Daoy (cell line): Measurements from ENCODE around the gene ELAVL4. TPM values are rescaled to one million over a fixed set of nuclear protein-coding genes. Genes with fewer than 3 reads are reported as not detected.

ENCODE experiments used
- DNase-seq: peaks from one replicate; pipeline ENCODE4 v3.0.0-alpha.2; 2015; ENCODE audit warnings: low read depth
- total RNA-seq: library from RNA; depleted of rRNA; stranded (reverse); fragments of >200 nt; shearing (Covaris generic); gene quantifications from 2 replicates; pipeline ENCODE4 v1.2.3, GENCODE V29; 2014; rRNA removed

Gene ELAVL4
- total RNA-seq, 1 experiment from 2014 or later, result 0.29 TPM

DNA sequence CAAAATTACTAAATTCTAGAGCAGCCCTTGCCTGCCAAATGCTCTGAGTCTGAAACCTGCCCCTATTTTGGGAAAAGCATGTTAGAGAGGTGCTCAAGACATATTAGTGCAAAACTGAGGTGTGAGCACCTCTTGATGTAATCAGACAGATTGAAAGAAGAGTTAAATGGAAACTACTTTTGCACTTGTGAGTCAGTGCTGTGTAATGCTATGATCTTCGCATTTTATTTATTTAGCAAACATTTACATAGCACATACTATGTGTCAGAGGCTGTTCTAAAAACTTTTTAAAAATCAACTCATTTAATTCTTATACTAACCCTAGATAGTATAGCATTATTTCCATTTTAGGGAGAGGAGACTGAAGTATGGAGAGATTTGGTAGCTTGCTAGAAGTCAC lies 138.1 kb downstream of the ELAVL4 start:
- no peak for DNase-seq

DNA sequence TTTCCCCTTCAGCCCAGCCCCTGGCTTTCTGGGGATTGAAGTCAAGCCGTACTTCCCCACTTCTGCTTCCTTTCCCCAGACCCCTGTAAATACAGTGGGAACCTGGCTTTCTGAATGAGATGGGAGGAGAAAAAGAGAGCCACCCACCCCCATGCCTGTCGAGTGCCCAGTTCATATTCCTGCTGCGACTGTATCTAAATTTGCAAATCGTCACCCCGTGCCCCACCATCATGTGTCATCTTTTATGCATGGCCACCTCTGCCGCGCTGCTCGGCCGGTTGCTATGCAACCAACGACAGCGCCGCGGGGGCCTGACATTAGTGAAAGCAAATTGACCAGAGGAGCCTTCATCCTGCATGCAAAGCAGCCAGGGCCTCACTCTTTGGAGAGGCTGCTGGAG lies 143.0 kb downstream of the ELAVL4 start:
- DNase-seq, result no peak

DNA sequence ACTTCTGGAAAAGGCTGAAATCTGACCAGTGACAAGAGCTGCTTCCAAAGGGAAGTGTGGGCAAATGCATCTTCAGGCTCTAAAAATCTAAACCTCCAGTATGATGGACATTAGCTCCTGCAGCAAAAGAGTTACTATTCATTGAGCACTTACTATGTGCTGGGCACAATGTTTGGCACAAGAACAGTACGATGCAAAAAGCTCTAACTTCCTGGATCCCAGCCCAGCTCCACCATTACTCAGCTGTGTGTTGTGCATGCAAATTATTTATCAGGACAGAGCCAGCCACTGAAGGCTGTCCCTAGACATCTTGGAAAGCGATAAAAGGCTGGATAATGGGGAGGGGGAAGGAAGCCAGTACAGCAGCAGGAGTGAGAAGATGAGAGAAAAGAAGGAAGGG lies 143.5 kb downstream of the ELAVL4 start:
- no peak for DNase-seq

Other genes starting within 250 kb of the ELAVL4 start
- 2.4 TPM in 1 of 2 replicates, not detected in the other for gene AGBL4, start 85.0 kb upstream of the ELAVL4 start, total RNA-seq